SIG-M5 (cell line): ENCODE measurements around the gene ARL2.

Source experiments
- DNase-seq: peaks from one replicate; lab custom pipeline; 2025; lab: John Stamatoyannopoulos, UW

The ARL2 gene

GRCh38 chr11:65047581-65048422, 33.8 kb downstream of the ARL2 start:
- no peak for DNase-seq

GRCh38 chr11:65051398-65051858, 37.5 kb downstream of the ARL2 start:
- DNase-seq, result no peak

- DNase-seq, result no peak
Measured at GRCh38 chr11:65053827-65054508, 40.0 kb downstream of the ARL2 start.

GRCh38 chr11:65055538-65055937, 41.6 kb downstream of the ARL2 start:
- no peak for DNase-seq

- no peak for DNase-seq
Measured at GRCh38 chr11:65056999-65057398, 43.0 kb downstream of the ARL2 start.

GRCh38 chr11:65057526-65057925, 43.6 kb downstream of the ARL2 start:
- DNase-seq, result no peak

GRCh38 chr11:65058012-65058411, 44.1 kb downstream of the ARL2 start:
- no peak for DNase-seq

- DNase-seq, result no peak
Measured at GRCh38 chr11:65058419-65059054, 44.6 kb downstream of the ARL2 start, which contains the start of gene NAALADL1. Gene NAALADL1 (minus strand): TSS chr11:65058553. CDS start chr11:65058521, 32 bp downstream.

GRCh38 chr11:65059523-65059922, 45.6 kb downstream of the ARL2 start:
- DNase-seq, result no peak

- no peak for DNase-seq
Measured at GRCh38 chr11:65059959-65060824, 46.2 kb downstream of the ARL2 start.

- no peak for DNase-seq
Measured at GRCh38 chr11:65060913-65061408, 47.0 kb downstream of the ARL2 start.

- DNase-seq, result no peak
Measured at GRCh38 chr11:65063532-65063931, 49.6 kb downstream of the ARL2 start.

- DNase-seq, result no peak
Measured at GRCh38 chr11:65064847-65065240, 50.9 kb downstream of the ARL2 start.

- no peak for DNase-seq
Measured at GRCh38 chr11:65065851-65066250, 51.9 kb downstream of the ARL2 start.

GRCh38 chr11:65066315-65066714, 52.4 kb downstream of the ARL2 start:
- DNase-seq, result no peak

GRCh38 chr11:65066805-65067291, 52.9 kb downstream of the ARL2 start:
- DNase-seq, result no peak

GRCh38 chr11:65067446-65067845, 53.5 kb downstream of the ARL2 start:
- no peak for DNase-seq

GRCh38 chr11:65069217-65069616, 55.3 kb downstream of the ARL2 start:
- no peak for DNase-seq
